Esophagus muscularis mucosa (tissue), 4 donors: ENCODE data around the gene SLC1A4. TPM values are rescaled to one million over a fixed set of nuclear protein-coding genes. Genes with fewer than 3 reads are reported as not detected.

ENCODE experiments used
- DNase-seq: peaks from one replicate; pipeline ENCODE4 v3.0.0-alpha.2; 2017; ENCODE audit errors: extremely low spot score
- H3K27ac ChIP-seq, 4 donors: fragments of 200-600 bp; sonication (generic); replicated peaks in 1 of 4; 1 replicate in 3 of 4; 2 replicates in 1 of 4; pipeline ENCODE4 v1.5.1; 2016 to 2019; ENCODE audit warnings: mild to moderate bottlenecking in 1 of 4
- H3K27me3 ChIP-seq, 4 donors: fragments of 200-600 bp; sonication (generic); one replicate each; pipeline versions ENCODE4 v1.5.1 to v1.6.0; 2016 to 2019
- H3K36me3 ChIP-seq, 4 donors: fragments of 200-600 bp; sonication (generic); one replicate each; pipeline ENCODE4 v1.5.1; 2016 to 2019
- H3K4me1 ChIP-seq, 4 donors: fragments of 200-600 bp; sonication (generic); one replicate each; pipeline ENCODE4 v1.5.1; 2016 to 2019
- H3K4me3 ChIP-seq, 4 donors: fragments of 200-600 bp; sonication (generic); 1 replicate in 2 of 4; 2 replicates in 2 of 4; pipeline ENCODE4 v1.5.1; 2016 to 2019; ENCODE audit warnings: mild to moderate bottlenecking in 4 of 4, moderate library complexity in 1 of 4
- H3K9me3 ChIP-seq, 4 donors: fragments of 200-600 bp; sonication (generic); 1 replicate in 3 of 4; 2 replicates in 1 of 4; pipeline ENCODE4 v1.5.1; 2016 to 2019
- CTCF ChIP-seq, 3 experiments: fragments of 200-600 bp in 2 of 3; fragments of 450-650 bp in 1 of 3; sonication (generic) in 2 of 3; IDR thresholded peaks; one replicate each; pipeline ENCODE4 v1.5.1; 2017 to 2019; ENCODE audit warnings: antibody characterized with exemption in 3 of 3, mild to moderate bottlenecking in 2 of 3, moderate library complexity in 1 of 3
- EP300 ChIP-seq: sonication (generic); formaldehyde crosslinking; IDR thresholded peaks from one replicate; pipeline ENCODE4 v1.6.1; 2017; ENCODE audit warnings: antibody characterized with exemption
- POLR2A ChIP-seq: fragments of 450-650 bp; IDR thresholded peaks from one replicate; pipeline ENCODE4 v1.6.1; 2017; ENCODE audit warnings: antibody characterized with exemption, moderate library complexity, mild to moderate bottlenecking, low read depth
- POLR2AphosphoS5 ChIP-seq, 2 donors: sonication (generic); formaldehyde crosslinking; IDR thresholded peaks; one replicate each; pipeline ENCODE4 v1.6.1; 2017; ENCODE audit warnings: antibody characterized with exemption in 2 of 2
- WGBS: methylation state at CpG from one replicate; pipeline ENCODE4 v1.1.5; 2018; 5-methylcytosine and 5-hydroxymethylcytosine counted together
- intact Hi-C: fragments of 100-400 bp; cut with DNase I; formaldehyde crosslinking; loops from one replicate; pipeline ENCODE4 v1.15.1; 2023
- total RNA-seq, 4 donors: library from RNA; depleted of rRNA; stranded (reverse); fragments of >200 nt; gene quantifications; one replicate each; pipeline versions ENCODE4 v1.1.0 to v1.2.1, GENCODE V29; 2016

The SLC1A4 gene
- total RNA-seq, 4 donors from 2014 or later, result 10.4 to 15.1 (median 10.8) TPM

GRCh38 chr2:65061146-65061909, 72.1 kb downstream of the SLC1A4 start:
- WGBS, result 87% methylated on average over 7 of the region's 7 CpGs
- no peaks in the 10 kb centered on the region for H3K27me3 ChIP-seq
- no peaks in the 10 kb centered on the region for H3K36me3 ChIP-seq
- DNase-seq, result no peak
- H3K4me3 ChIP-seq, result no peak overlapping the region
- H3K9me3 ChIP-seq, result no peaks in the 10 kb centered on the region
- TF ChIP-seq POLR2A, result no peak
- TF ChIP-seq CTCF (IDR thresholded peaks at IDR 0.05), result no peak
- no peak for TF ChIP-seq EP300
- TF ChIP-seq POLR2AphosphoS5 (IDR thresholded peaks at IDR 0.05), result no peak
- H3K27ac ChIP-seq, result peak overlapping the region in 1 of 4 donors; percentile 9
- intact Hi-C loops, result loop anchor here (10.0 kb wide), 1 partner anchor 373 kb away; the partner anchor contains the start of gene SPRED2
- peaks cover 89 to 94% (median 91%) of the 10 kb centered on the region in 4 donors for H3K4me1 ChIP-seq

- no peak for TF ChIP-seq POLR2AphosphoS5 (IDR thresholded peaks at IDR 0.05)
- H3K27me3 ChIP-seq, result no peaks in the 10 kb centered on the region
- H3K4me1 ChIP-seq, result peaks cover 89 to 96% (median 91%) of the 10 kb centered on the region in 4 donors
- no peak overlapping the region for H3K27ac ChIP-seq
- intact Hi-C loops, result loop anchor here (10.0 kb wide), 1 partner anchor 373 kb away; the partner anchor contains the start of gene SPRED2
- no peak overlapping the region for H3K4me3 ChIP-seq
- 100% methylated on average over 1 of the region's 8 CpGs for WGBS
- no peaks in the 10 kb centered on the region for H3K36me3 ChIP-seq
- no peaks in the 10 kb centered on the region for H3K9me3 ChIP-seq
- no peak for DNase-seq
Measured at GRCh38 chr2:65061910-65062339, 72.7 kb downstream of the SLC1A4 start.

- peaks cover 89 to 93% (median 90%) of the 10 kb centered on the region in 4 donors for H3K4me1 ChIP-seq
- no peak overlapping the region for H3K4me3 ChIP-seq
- no peaks in the 10 kb centered on the region for H3K27me3 ChIP-seq
- H3K36me3 ChIP-seq, result no peaks in the 10 kb centered on the region
- intact Hi-C loops, result loop anchor here (10.0 kb wide), 1 partner anchor 372 kb away; the partner anchor contains the start of gene SPRED2
- no peak for DNase-seq
- H3K9me3 ChIP-seq, result no peaks in the 10 kb centered on the region
- H3K27ac ChIP-seq, result peak overlapping the region in 2 of 4 donors; percentile 30 to 68
- WGBS, result 70% methylated on average over 13 of the region's 13 CpGs
- no peak for TF ChIP-seq EP300
- TF ChIP-seq POLR2A, result no peak
- no peak for TF ChIP-seq CTCF (IDR thresholded peaks at IDR 0.05)
Measured at GRCh38 chr2:65062843-65063825, 73.9 kb downstream of the SLC1A4 start.

GRCh38 chr2:65064728-65065552, 75.7 kb downstream of the SLC1A4 start:
- peaks cover 87 to 95% (median 91%) of the 10 kb centered on the region in 4 donors for H3K4me1 ChIP-seq
- H3K27ac ChIP-seq, result peak overlapping the region; percentile 19 to 68 (median 42)
- H3K9me3 ChIP-seq, result no peaks in the 10 kb centered on the region
- TF ChIP-seq EP300 (peak; percentile 27), POLR2AphosphoS5 (IDR thresholded peaks at IDR 0.05) (peak; percentile 19 to 34), POLR2A (no peak), CTCF (IDR thresholded peaks at IDR 0.05) (peak; percentile 61 to 78 (median 72))
- intact Hi-C loops, result loop anchor here (5.0 to 10.0 kb wide), 2 partner anchors 122 to 370 kb away; partner anchors contain the start of gene SPRED2
- H3K36me3 ChIP-seq, result peaks cover 0 to 8% (median 4%) of the 10 kb centered on the region in 4 donors
- H3K4me3 ChIP-seq, result peak overlapping the region in 1 of 4 donors; percentile 4
- 34% methylated on average over 14 of the region's 14 CpGs for WGBS
- no peak for DNase-seq
- no peaks in the 10 kb centered on the region for H3K27me3 ChIP-seq
